Hepatocyte (in vitro differentiated cells): ENCODE measurements around the gene KCTD17. TPM values are rescaled to one million over a fixed set of nuclear protein-coding genes. Genes with fewer than 3 reads are reported as not detected.
A peak's percentile ranks its signal among the peaks of the same experiment; 100 is the strongest.

Experiments
- DNase-seq: peaks from one replicate; pipeline ENCODE4 v3.0.0-alpha.2; 2016; ENCODE audit warnings: low spot score
- H2AFZ ChIP-seq: fragments of 200-600 bp; sonication (generic); 2 replicates; pipeline ENCODE4 v1.6.0; 2016; ENCODE audit warnings: antibody characterized with exemption, mild to moderate bottlenecking
- H3K27ac ChIP-seq: fragments of 200-600 bp; sonication (generic); 2 replicates; pipeline ENCODE4 v1.5.1; 2016; ENCODE audit warnings: mild to moderate bottlenecking
- H3K27me3 ChIP-seq: fragments of 200-600 bp; sonication (generic); 2 replicates; pipeline ENCODE4 v1.6.1; 2016
- H3K36me3 ChIP-seq: fragments of 200-600 bp; sonication (generic); replicated peaks from 2 replicates; pipeline ENCODE4 v1.5.1; 2016; ENCODE audit warnings: low read depth; ENCODE audit not compliant: insufficient read depth
- H3K4me1 ChIP-seq: fragments of 200-600 bp; sonication (generic); 2 replicates; pipeline ENCODE4 v1.5.1; 2016; ENCODE audit warnings: mild to moderate bottlenecking, moderate library complexity; ENCODE audit not compliant: insufficient read depth
- H3K4me2 ChIP-seq: fragments of 200-600 bp; sonication (generic); 2 replicates; pipeline ENCODE4 v1.6.0; 2016
- H3K4me3 ChIP-seq: fragments of 200-600 bp; sonication (generic); 2 replicates; pipeline ENCODE4 v1.5.1; 2016; ENCODE audit warnings: mild to moderate bottlenecking
- H3K79me2 ChIP-seq: fragments of 200-600 bp; sonication (generic); 2 replicates; pipeline ENCODE4 v1.6.0; 2017; ENCODE audit warnings: mild to moderate bottlenecking
- H3K9me2 ChIP-seq: fragments of 200-600 bp; sonication (generic); replicated peaks from 2 replicates; pipeline ENCODE4 v1.6.0; 2017; ENCODE audit warnings: mild to moderate bottlenecking; ENCODE audit not compliant: insufficient read depth
- H3K9me3 ChIP-seq: fragments of 200-600 bp; sonication (generic); 2 replicates; pipeline ENCODE4 v1.5.1; 2016; ENCODE audit warnings: low read depth, mild to moderate bottlenecking
- H4K20me1 ChIP-seq: fragments of 200-600 bp; sonication (generic); 2 replicates; pipeline ENCODE4 v1.6.0; 2016; ENCODE audit warnings: mild to moderate bottlenecking; ENCODE audit not compliant: insufficient read depth, poor library complexity, severe bottlenecking
- EZH2 ChIP-seq: fragments of 200-600 bp; sonication (generic); IDR thresholded peaks from 2 replicates; pipeline ENCODE4 v1.6.1; 2016; ENCODE audit warnings: antibody characterized with exemption, mild to moderate bottlenecking, borderline replicate concordance
- EZH2phosphoT487 ChIP-seq: fragments of 200-600 bp; sonication (generic); IDR thresholded peaks from one replicate; pipeline ENCODE4 v1.6.1; 2018; ENCODE audit warnings: antibody characterized with exemption, mild to moderate bottlenecking, low read depth, moderate library complexity; ENCODE audit not compliant: unreplicated experiment, severe bottlenecking
- WGBS: methylation state at CpG from one replicate; pipeline ENCODE4 v1.1.6; 2016; ENCODE audit warnings: low lambda C conversion rate; ENCODE audit errors: missing lambda C conversion rate; 5-methylcytosine and 5-hydroxymethylcytosine counted together
- polyA plus RNA-seq: library from polyadenylated mRNA; unstranded; fragments of >200 nt; fragmentation: Nextera tagmentation; extraction: Ambion mirVana; gene quantifications from 2 replicates; pipeline ENCODE4 v1.2.1, GENCODE V29; 2016
- total RNA-seq: library from RNA; depleted of rRNA; stranded (reverse); fragments of >200 nt; gene quantifications from 2 replicates; pipeline ENCODE4 v1.2.3, GENCODE V29; 2014
- TF ChIP-seq, protein P1 (sequence below): fragments of 200-600 bp; sonication (generic); IDR thresholded peaks from 2 replicates; pipeline ENCODE4 v1.5.1; 2016; ENCODE audit warnings: antibody characterized with exemption, mild to moderate bottlenecking; ENCODE audit not compliant: poor library complexity

The KCTD17 gene
- total and polyA plus RNA-seq, 2 experiments from 2014 or later, result 15.2 to 25.4 TPM

DNA sequence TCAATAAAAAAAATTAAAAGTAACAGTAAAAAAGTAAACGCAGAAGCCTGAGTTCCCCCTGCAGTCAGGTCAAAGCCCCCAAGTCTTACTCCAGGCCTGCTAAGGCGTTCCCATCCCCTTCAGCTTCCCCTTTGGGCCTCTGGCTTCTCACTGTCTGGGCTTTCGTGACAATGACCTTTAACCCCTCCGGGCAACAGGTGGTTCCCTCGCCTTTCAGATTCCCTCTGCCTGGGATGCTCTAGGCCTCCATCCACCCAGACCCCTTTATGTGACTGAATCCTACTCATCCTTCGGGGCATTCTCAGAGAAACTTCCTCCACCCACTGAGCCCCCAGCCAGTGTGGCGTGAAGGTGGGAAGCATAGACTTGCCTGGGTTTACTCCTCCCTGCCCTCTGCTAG lies 24.0 kb upstream of the KCTD17 start:
- Histone ChIP-seq H3K9me3 (no peaks in the 10 kb centered on the region), H3K4me3 (no peak overlapping the region), H3K36me3 (no peaks in the 10 kb centered on the region), H3K27ac (no peak overlapping the region), H3K79me2 (peaks cover 20% of the 10 kb centered on the region), H2AFZ (no peak overlapping the region), H3K9me2 (no peaks in the 10 kb centered on the region), H3K4me1 (peaks cover 16% of the 10 kb centered on the region), H3K27me3 (no peaks in the 10 kb centered on the region), H4K20me1 (peaks cover 4% of the 10 kb centered on the region), H3K4me2 (no peak overlapping the region)
- TF ChIP-seq EZH2 (no peak), EZH2phosphoT487 (no peak)
- TF ChIP-seq, protein P1, sequence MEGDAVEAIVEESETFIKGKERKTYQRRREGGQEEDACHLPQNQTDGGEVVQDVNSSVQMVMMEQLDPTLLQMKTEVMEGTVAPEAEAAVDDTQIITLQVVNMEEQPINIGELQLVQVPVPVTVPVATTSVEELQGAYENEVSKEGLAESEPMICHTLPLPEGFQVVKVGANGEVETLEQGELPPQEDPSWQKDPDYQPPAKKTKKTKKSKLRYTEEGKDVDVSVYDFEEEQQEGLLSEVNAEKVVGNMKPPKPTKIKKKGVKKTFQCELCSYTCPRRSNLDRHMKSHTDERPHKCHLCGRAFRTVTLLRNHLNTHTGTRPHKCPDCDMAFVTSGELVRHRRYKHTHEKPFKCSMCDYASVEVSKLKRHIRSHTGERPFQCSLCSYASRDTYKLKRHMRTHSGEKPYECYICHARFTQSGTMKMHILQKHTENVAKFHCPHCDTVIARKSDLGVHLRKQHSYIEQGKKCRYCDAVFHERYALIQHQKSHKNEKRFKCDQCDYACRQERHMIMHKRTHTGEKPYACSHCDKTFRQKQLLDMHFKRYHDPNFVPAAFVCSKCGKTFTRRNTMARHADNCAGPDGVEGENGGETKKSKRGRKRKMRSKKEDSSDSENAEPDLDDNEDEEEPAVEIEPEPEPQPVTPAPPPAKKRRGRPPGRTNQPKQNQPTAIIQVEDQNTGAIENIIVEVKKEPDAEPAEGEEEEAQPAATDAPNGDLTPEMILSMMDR, result no peak
- DNase-seq, result no peak
- 86% methylated on average over 7 of the region's 7 CpGs for WGBS

DNA sequence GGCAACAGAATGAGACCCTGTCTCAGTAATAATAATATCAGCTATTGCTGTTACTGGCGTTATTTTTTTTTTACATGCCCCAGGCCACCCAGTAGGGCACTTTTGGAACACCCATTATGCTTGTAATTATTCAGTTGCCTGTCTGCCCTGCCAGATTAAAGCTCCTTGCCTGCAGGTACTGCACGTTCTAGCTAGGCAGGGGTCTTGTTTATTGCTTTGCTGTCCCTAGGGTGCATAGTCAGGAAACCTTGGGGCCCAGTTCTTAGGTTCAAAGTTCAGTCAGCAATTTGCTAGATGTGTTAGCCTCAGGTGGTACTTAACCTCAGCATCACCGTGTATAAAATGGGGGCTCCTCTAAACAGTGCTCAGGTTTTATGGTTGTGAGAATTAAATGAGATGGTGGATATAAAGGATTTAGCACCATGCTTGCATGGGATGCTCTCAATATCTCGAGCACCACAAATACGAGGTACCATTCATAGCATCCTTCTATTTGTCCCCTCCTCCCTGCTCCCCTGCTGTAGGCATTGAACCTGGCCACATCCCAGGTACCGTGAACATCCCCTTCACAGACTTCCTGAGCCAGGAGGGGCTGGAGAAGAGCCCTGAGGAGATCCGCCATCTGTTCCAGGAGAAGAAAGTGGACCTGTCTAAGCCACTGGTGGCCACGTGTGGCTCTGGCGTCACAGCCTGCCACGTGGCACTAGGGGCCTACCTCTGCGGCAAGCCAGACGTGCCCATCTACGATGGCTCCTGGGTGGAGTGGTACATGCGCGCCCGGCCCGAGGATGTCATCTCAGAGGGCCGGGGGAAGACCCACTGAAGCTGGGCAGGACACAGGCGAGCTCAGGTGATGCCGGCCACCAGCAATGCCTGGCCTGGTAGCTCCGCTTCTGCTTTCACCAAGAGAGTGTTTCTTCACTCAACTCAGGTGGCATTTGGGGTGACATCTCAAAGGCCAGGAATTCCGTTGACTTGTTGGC lies 22.6 kb upstream of the KCTD17 start:
- Histone ChIP-seq H3K4me1 (peaks cover 22% of the 10 kb centered on the region), H3K36me3 (no peaks in the 10 kb centered on the region), H4K20me1 (peaks cover 4% of the 10 kb centered on the region), H2AFZ (no peak overlapping the region), H3K9me2 (no peaks in the 10 kb centered on the region), H3K79me2 (peaks cover 7% of the 10 kb centered on the region), H3K4me2 (no peak overlapping the region), H3K9me3 (no peaks in the 10 kb centered on the region), H3K4me3 (no peak overlapping the region), H3K27ac (no peak overlapping the region), H3K27me3 (no peaks in the 10 kb centered on the region)
- 94% methylated on average over 22 of the region's 22 CpGs for WGBS
- DNase-seq, result no peak
- TF ChIP-seq EZH2phosphoT487, result no peak
- no peak for TF ChIP-seq EZH2

DNA sequence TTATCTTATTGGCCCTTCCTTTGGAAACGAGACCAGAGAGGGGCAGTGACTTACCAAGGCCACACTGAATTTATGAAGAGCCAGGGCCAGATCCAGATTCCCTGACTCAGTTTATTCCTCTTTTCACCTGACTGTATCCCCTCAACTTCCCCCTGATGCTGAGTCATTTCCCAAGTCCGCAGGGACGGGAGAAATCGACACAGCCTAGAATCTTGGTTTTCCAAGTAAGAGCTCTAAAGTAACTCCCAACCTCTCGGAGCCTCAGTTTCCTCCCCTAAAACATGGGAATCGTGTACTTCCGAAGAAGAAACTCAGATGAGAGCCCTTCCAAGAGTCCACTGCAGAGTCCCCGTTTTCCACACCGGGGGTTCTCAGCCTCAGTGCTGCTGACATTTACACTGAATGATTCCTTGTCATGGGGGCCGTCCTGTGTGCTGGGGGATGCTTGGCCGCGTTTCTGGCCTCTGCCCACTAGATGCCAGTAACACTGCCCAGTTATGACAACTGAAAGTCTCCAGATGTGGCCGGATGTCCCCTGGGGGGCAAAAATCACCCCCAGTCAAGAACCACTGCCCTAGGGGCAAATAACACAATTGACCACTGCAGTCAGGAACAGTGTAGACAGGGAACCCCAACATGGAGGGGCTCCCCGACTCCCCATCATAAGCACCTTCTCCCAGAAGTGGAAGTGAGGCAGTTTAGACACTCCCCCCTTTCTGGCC lies 20.8 kb upstream of the KCTD17 start:
- DNase-seq, result no peak
- Histone ChIP-seq H3K4me3 (no peak overlapping the region), H3K4me2 (no peak overlapping the region), H4K20me1 (no peaks in the 10 kb centered on the region), H3K4me1 (peaks cover 34% of the 10 kb centered on the region), H3K27me3 (no peaks in the 10 kb centered on the region), H3K36me3 (no peaks in the 10 kb centered on the region), H3K9me3 (no peaks in the 10 kb centered on the region), H2AFZ (no peak overlapping the region), H3K27ac (peak overlapping the region; percentile 94), H3K79me2 (no peaks in the 10 kb centered on the region), H3K9me2 (no peaks in the 10 kb centered on the region)
- WGBS, result 84% methylated on average over 14 of the region's 14 CpGs
- TF ChIP-seq, protein P1, result no peak
- TF ChIP-seq EZH2, result no peak
- no peak for TF ChIP-seq EZH2phosphoT487

DNA sequence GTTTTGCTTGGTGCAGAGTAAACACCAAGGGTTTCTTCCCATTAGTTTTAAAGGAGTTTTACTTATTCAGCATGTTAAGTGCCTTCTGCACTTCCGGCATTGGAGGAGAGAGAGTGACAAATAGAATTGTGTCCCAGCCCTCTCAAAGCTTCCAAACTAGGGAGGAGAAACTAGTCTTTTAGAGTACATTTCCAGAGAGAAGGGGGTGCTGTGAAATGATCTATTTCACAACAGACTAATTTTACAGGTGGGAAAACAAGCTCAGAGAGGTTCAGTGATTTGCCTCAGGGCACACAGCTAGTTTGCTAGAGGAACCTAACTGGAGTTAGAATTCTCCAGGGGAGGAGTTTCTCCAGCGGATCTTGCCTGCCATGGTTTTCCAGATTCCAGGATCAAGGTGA lies 19.4 kb upstream of the KCTD17 start:
- Histone ChIP-seq H3K4me2 (peak overlapping the region; percentile 65), H3K4me1 (peaks cover 34% of the 10 kb centered on the region)

More for the DNA sequence above, 19.4 kb upstream of the KCTD17 start:
- TF ChIP-seq EZH2, result no peak
- Histone ChIP-seq H4K20me1 (no peaks in the 10 kb centered on the region), H3K9me2 (no peaks in the 10 kb centered on the region), H2AFZ (no peak overlapping the region), H3K36me3 (no peaks in the 10 kb centered on the region), H3K27me3 (no peaks in the 10 kb centered on the region), H3K4me3 (no peak overlapping the region), H3K9me3 (no peaks in the 10 kb centered on the region), H3K27ac (peak overlapping the region; percentile 94), H3K79me2 (no peaks in the 10 kb centered on the region)
- 29% methylated on average over 2 of the region's 2 CpGs for WGBS
- peak; percentile 53 for DNase-seq
